ENCODE data around the gene IQCC.

The IQCC gene

GRCh38 chr1:32255072-32256071, 49.9 kb downstream of the IQCC start:
- DNase-seq = no peak

- DNase-seq = no peak
These were observed 51.2 kb downstream of the IQCC start for GRCh38 chr1:32256473-32257226.

GRCh38 chr1:32257227-32257508, 51.7 kb downstream of the IQCC start:
- no peak for DNase-seq

Data from hypothalamus (tissue), 51 donors.